HG02678 (cell line): ENCODE measurements around the gene JUP.
"Not testable (repeated sequence)": the region's sequence is repeated elsewhere in the genome, so short reads cannot be mapped to it uniquely, and the experiment has no call there.

Source experiments
- ATAC-seq: cut with Tn5 transposase; IDR thresholded peaks from one replicate; pipeline ENCODE4 v1.9.1; 2021; ENCODE audit warnings: mild to moderate bottlenecking, moderate library complexity; ENCODE audit not compliant: unreplicated experiment

JUP gene

GRCh38 chr17:41781404-41782110 lies 5.0 kb downstream of the JUP start:
- no peak for ATAC-seq

DNA sequence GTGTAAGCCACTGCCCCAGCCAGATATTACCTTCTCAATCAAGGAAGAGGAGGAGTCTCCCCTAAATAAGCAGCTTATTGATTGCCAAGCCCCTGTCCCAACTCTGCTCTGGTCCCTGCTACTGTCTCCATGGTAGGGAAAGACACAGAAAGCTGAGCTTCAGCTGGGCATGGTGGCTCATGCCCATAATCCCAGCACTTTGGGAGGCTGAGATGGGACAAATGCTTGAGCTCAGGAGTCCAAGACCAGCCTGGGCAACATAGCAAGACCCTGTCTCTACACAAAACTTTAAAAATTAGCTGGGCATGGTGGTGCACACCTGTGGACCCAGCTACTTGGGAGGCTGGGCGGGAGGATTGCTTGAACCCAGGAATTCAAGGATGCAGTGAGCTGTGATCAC lies 6.6 kb downstream of the JUP start:
- no peak for ATAC-seq

DNA sequence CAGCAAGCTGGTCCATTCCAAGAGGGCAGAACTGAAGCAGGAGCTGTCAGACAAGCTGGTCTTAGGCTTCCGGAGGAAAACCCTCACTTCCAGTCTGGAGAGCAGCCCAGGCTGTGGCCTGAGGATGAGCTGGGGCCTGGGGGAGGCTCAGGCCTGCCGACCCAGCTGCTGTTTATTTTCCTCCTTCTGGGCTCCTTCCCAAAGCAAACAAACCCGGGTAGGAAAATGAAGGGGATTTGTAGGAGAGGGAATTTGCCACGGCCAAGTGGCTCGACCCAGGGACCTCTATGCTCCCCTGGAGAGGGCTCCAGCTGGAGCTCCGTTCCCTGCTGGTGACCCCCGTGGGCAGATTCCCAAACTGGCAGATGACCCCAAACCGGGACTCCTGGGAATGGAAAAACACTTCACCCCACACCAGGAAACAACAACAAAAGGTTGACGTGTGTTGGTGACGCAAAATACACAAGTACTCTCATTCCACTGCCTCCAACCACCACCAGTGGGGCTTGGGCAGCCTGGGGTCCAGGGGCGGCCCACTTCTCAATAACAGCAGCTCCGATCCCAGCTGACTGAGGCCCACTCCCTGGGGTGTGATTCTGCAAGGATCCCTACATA lies 8.8 kb downstream of the JUP start:
- no peak for ATAC-seq

GRCh38 chr17:41777157-41777573 lies 9.3 kb downstream of the JUP start:
- ATAC-seq: no peak

DNA sequence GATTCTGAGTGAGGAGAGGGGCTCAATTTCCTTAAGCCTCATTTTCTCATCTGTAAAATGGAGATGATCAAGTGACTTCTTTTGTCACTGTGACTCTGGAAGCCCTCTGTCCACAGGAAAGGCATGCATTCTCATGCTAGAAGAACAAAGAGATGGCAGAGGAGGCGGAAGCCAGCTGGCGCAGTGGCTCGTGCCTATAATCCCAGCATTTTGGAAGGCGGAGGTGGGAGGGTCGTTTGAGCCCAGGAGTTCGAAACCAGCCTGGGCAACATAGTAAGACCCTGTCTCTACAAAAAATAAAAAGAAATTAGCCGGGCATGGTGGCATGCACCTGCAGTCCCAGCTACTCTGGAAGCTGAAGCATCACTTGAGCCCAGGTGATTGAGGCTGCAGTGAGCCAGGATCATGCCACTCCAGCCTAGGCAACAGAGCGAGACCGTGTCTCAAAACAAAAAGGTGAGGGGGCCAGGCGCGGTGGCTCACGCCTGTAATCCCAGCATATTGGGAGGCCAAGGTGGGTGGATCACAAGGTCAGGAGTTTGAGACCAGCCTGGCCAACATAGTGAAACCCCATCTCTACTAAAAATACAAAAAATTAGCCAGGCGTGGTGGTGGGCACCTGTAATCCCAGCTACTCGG lies 10.1 kb downstream of the JUP start:
- ATAC-seq: not testable (repeated sequence)

GRCh38 chr17:41775394-41776226 lies 10.9 kb downstream of the JUP start:
- ATAC-seq: no peak

GRCh38 chr17:41773731-41774193 lies 12.7 kb downstream of the JUP start:
- no peak for ATAC-seq

- ATAC-seq: no peak
These were observed 13.3 kb downstream of the JUP start for GRCh38 chr17:41773190-41773588.

- ATAC-seq: no peak
These were observed 13.8 kb downstream of the JUP start for GRCh38 chr17:41772586-41773189.

DNA sequence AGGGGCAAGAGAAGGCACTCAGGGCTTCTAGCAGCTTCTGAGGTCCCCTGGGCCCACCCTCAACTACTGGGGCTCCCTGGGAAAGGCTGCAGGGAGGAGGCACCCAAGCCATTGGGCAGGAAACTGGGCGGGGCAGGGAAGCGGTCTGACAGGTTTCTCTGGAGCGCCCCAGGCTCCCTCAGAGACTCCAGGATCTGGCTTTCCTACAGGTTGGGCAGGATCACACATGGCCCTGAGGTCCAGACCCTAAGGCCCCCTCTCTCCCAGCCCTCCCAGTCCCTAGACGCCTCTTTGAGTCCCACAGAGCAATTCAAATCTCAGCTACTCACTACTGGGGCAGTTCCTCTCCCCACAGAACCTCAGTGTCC lies 14.3 kb downstream of the JUP start:
- ATAC-seq: no peak

- ATAC-seq: no peak
These were observed 14.9 kb downstream of the JUP start for GRCh38 chr17:41771389-41772206.

DNA sequence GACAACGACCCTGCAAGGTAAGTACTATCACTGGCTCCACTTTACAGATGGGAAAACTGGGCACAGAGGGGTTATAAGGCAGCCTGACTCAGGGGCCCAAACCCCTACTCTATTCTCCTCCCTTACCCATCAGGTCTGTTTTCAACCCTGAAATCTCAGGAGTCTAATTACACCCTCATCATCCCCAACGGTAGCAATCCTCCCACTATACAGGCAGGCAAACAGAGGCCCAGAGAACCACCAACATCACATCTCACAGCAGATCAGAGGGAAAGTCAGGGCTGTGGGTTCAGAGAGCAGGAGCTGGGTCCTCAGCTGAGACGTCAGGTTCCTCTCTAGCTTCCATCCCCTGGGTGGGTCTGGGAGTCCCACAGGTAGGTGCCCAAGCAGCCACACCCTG lies 16.5 kb downstream of the JUP start:
- no peak for ATAC-seq

GRCh38 chr17:41769346-41769862 lies 17.1 kb downstream of the JUP start:
- no peak for ATAC-seq

GRCh38 chr17:41768682-41769288 lies 17.7 kb downstream of the JUP start:
- ATAC-seq: no peak

DNA sequence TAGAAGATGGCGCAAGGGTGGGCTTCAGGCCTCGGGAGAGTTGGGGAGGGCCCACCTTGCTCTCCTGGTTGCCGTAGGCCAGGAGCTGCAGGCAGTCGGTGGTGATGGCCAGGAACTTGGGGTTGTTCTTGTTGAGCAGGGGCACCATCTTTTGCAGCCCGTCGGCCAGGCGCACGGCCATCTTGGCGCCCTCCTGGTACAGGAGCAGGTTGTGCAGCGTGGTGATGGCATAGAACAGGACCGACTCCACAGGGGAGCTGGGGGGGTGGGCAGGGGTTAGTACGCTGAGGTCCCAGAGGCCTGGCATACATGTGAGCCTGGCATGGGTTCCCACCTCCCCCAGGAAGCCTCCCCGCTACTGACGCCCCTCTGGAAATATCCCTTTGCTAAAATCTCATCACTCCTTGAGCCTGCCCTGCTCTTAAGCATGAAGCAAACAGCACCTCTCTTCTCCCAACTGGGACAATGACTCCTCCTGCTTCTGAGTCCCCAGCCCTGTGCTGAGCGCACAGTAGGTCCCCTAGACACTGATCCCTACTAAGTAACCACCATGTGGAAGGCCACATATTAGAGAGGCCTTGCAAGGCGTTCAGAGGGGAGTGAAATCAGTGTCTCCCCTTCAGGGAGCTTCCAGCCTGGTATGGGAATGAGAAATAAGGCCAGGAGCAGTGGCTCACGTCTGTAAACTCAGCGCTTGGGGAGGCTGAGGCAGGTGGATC lies 19.0 kb downstream of the JUP start:
- ATAC-seq: no peak

DNA sequence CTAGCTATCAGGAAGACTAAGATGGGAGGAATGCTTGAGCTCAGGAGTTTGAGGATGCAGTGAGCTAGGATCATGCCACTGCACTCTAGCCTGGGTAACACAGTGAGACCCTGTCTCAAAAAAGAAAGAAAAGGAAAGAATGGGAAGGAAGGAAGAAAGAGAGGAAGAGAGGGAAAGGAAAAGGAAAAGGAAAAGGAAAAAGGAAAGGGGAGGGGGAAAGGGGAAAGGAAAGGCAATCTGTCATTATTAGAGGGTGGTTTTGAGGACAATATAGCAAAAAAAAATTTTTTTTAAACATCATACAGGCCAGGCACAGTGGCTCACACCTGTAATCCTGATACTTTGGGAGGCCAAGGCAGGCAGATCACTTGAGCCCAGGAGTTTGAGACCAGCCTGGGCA lies 20.4 kb downstream of the JUP start:
- ATAC-seq: no peak

DNA sequence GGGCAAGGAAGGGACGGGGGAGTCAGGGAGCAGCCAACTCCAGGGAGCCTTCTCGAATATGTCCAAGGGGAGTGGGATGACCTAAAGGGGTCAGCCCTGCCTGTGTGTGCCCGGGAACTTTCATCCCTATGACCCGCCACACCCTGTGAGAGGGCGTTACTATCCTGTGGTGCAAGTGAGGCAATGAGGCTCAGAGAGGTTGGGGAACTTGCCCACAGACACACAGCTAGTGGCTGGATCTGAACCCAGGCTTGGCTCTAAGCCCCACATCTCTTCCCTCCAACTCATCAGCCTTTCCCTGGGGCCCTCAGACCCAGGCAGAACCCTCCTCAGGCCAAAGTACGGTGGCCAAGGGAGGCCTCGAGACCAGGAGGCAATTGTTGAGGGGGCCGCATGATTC lies 23.2 kb downstream of the JUP start:
- ATAC-seq: no peak

GRCh38 chr17:41762841-41763240 lies 23.7 kb downstream of the JUP start:
- no peak for ATAC-seq

GRCh38 chr17:41762391-41762790 lies 24.1 kb downstream of the JUP start:
- no peak for ATAC-seq
